Measurements from ENCODE around the gene NELFB.

GRCh38 chr9:137309368-137310188 is 54.5 kb downstream of the NELFB start:
- TF ChIP-seq, protein P1, sequence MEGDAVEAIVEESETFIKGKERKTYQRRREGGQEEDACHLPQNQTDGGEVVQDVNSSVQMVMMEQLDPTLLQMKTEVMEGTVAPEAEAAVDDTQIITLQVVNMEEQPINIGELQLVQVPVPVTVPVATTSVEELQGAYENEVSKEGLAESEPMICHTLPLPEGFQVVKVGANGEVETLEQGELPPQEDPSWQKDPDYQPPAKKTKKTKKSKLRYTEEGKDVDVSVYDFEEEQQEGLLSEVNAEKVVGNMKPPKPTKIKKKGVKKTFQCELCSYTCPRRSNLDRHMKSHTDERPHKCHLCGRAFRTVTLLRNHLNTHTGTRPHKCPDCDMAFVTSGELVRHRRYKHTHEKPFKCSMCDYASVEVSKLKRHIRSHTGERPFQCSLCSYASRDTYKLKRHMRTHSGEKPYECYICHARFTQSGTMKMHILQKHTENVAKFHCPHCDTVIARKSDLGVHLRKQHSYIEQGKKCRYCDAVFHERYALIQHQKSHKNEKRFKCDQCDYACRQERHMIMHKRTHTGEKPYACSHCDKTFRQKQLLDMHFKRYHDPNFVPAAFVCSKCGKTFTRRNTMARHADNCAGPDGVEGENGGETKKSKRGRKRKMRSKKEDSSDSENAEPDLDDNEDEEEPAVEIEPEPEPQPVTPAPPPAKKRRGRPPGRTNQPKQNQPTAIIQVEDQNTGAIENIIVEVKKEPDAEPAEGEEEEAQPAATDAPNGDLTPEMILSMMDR (IDR thresholded peaks at IDR 0.05 in 8 of 11, conservative IDR thresholded peaks at IDR 0.05 in 3 of 11), result no peak
- TF ChIP-seq POLR2AphosphoS5 (IDR thresholded peaks at IDR 0.05) (no peak), POLR2A (IDR thresholded peaks at IDR 0.05) (no peak)

Measured in spleen (tissue), 7 donors.